Measurements from ENCODE around the gene ASB8.

Gene ASB8

DNA sequence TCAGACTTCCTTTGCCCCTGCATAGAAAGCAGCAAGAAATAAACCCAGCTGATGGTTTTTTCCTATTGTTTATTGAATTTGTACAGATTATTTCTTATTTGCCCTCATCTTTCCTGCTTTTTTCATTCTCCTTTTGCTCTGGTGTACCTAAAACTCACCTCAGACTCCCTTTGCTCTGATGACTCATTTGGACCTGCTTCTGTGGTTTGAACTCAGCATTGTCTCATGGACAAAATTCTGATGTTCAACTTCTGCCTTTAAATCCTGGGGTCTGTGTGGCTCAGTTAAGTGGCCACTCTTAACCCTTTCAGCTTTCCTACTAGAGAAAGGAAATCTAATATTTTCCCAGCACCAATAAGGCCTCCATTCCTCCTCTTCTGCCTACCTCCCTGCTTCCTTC is 47.9 kb downstream of the ASB8 start:
- no peak overlapping the region for H3K4me3 ChIP-seq (ENCODE audit: low read depth, low read length)
- no peak for TF ChIP-seq CTCF (IDR thresholded peaks at IDR 0.05; ENCODE audit: insufficient read depth, low read length, missing control alignments)
- CTCF ChIA-PET = interaction anchor here (1.0 to 1.2 kb wide), 3 partner anchors 20 to 55 kb away, joined by 3 read pairs; no protein-coding TSS in a partner anchor
- POLR2A ChIA-PET = no interaction called here
- DNase-seq (ENCODE audit: low read depth, low spot score) = no peak

- CTCF ChIA-PET = interaction anchor here (0.9 to 2.6 kb wide), 4 partner anchors 10 to 202 kb away, joined by 3 to 13 read pairs (median 3); partner anchors contain the start of genes ASB8 and VDR
- POLR2A ChIA-PET = interaction anchor here (2.3 kb wide), 1 partner anchor 13 kb away, joined by 11 read pairs; the partner anchor contains the start of gene PFKM
- TF ChIP-seq CTCF (IDR thresholded peaks at IDR 0.05; ENCODE audit: insufficient read depth, low read length, missing control alignments) = no peak
- peak overlapping the region; percentile 86 for H3K4me3 ChIP-seq (ENCODE audit: low read depth, low read length)
- DNase-seq (ENCODE audit: low read depth, low spot score) = no peak
Measured at GRCh38 chr12:48106681-48107613, 50.4 kb downstream of the ASB8 start.

- CTCF ChIA-PET = interaction anchor here (0.9 to 2.6 kb wide), 3 partner anchors 11 to 201 kb away, joined by 3 to 13 read pairs (median 3); partner anchors contain the start of gene VDR
Measured at GRCh38 chr12:48105867-48106680, 51.2 kb downstream of the ASB8 start, which contains the start of gene SENP1. SENP1 (minus strand) TSS chr12:48106079; CDS start chr12:48101472, 4,607 bp downstream.

GRCh38 chr12:48105321-48105866 is 51.9 kb downstream of the ASB8 start:
- TF ChIP-seq CTCF (IDR thresholded peaks at IDR 0.05; ENCODE audit: insufficient read depth, low read length, missing control alignments) = no peak
- POLR2A ChIA-PET = interaction anchor here (1.0 to 2.3 kb wide), 3 partner anchors 13 to 52 kb away, joined by 3 to 11 read pairs (median 9); partner anchors contain the start of genes ASB8 and PFKM
- no peak for DNase-seq (ENCODE audit: low read depth, low spot score)
- H3K4me3 ChIP-seq (ENCODE audit: low read depth, low read length) = peak overlapping the region; percentile 86
- CTCF ChIA-PET = interaction anchor here (1.6 to 2.6 kb wide), 2 partner anchors 12 to 54 kb away, joined by 3 to 13 read pairs; no protein-coding TSS in a partner anchor

More at GRCh38 chr12:48105867-48106680, 51.2 kb downstream of the ASB8 start, which contains the start of gene SENP1:
- POLR2A ChIA-PET = interaction anchor here (1.0 to 2.3 kb wide), 3 partner anchors 13 to 51 kb away, joined by 3 to 11 read pairs (median 9); partner anchors contain the start of genes ASB8 and PFKM
- TF ChIP-seq CTCF (IDR thresholded peaks at IDR 0.05; ENCODE audit: insufficient read depth, low read length, missing control alignments) = no peak
- no peak for DNase-seq (ENCODE audit: low read depth, low spot score)
- peak within 1 kb of the TSS; percentile 86 for H3K4me3 ChIP-seq (ENCODE audit: low read depth, low read length)

- CTCF ChIA-PET = interaction anchor here (1.6 kb wide), 1 partner anchor 53 kb away, joined by 3 read pairs; no protein-coding TSS in a partner anchor
- POLR2A ChIA-PET = interaction anchor here (1.7 kb wide), 1 partner anchor 52 kb away, joined by 9 read pairs; the partner anchor contains the start of gene ASB8
- H3K4me3 ChIP-seq (ENCODE audit: low read depth, low read length) = peak overlapping the region; percentile 86
- no peak for TF ChIP-seq CTCF (IDR thresholded peaks at IDR 0.05; ENCODE audit: insufficient read depth, low read length, missing control alignments)
- no peak for DNase-seq (ENCODE audit: low read depth, low spot score)
Measured at GRCh38 chr12:48104531-48104930, 52.8 kb downstream of the ASB8 start.
